Colonic mucosa (tissue), 4 donors: Measurements from ENCODE around the gene RFESD. TPM values are rescaled to one million over a fixed set of nuclear protein-coding genes. Genes with fewer than 3 reads are reported as not detected.

Source experiments
- DNase-seq: peaks from one replicate; pipeline ENCODE4 v3.0.0-alpha.2; 2020
- H3K27ac ChIP-seq: fragments of 200-600 bp; one replicate; pipeline ENCODE4 v1.8.0; 2021
- H3K27me3 ChIP-seq: fragments of 200-600 bp; one replicate; pipeline ENCODE4 v1.8.0; 2021
- H3K36me3 ChIP-seq: fragments of 200-600 bp; one replicate; pipeline ENCODE4 v1.8.0; 2021
- H3K4me1 ChIP-seq: fragments of 200-600 bp; one replicate; pipeline ENCODE4 v1.8.0; 2021; ENCODE audit warnings: mild to moderate bottlenecking
- H3K4me3 ChIP-seq: fragments of 200-600 bp; one replicate; pipeline ENCODE4 v1.8.0; 2021
- H3K9ac ChIP-seq, 2 donors: one replicate each; pipeline ENCODE4 v1.7.0; 2013; ENCODE audit warnings: control low read depth in 2 of 2, low read depth in 2 of 2, low read length in 2 of 2
- H3K9me3 ChIP-seq: fragments of 200-600 bp; one replicate; pipeline ENCODE4 v1.8.0; 2021
- intact Hi-C: fragments of 100-400 bp; cut with DNase I; formaldehyde crosslinking; loops from one replicate; pipeline ENCODE4 v1.14.1; 2022
- total RNA-seq, 2 donors: library from RNA; stranded (reverse); fragmentation: NEBNext Ultra II Directional in 1 of 2; extraction: Animal tissue kit (Norgen Biotek cat#: 25700) in 1 of 2; gene quantifications; one replicate each; pipeline ENCODE4 v1.2.1, GENCODE V29; 2021
- TF ChIP-seq, protein P1 (sequence below): fragments of 200-600 bp; IDR thresholded peaks from one replicate; pipeline ENCODE4 v1.8.0; 2022; ENCODE audit warnings: antibody characterized with exemption, mild to moderate bottlenecking
- donor health status: healthy.
- donor health status: DM: no; HTN: no; CAD: no.
- donor health status: DM: no; HTN: no; CAD: no.

The RFESD gene
- total RNA-seq, 2 donors from 2014 or later, result 0.89 to 2.0 TPM

DNA sequence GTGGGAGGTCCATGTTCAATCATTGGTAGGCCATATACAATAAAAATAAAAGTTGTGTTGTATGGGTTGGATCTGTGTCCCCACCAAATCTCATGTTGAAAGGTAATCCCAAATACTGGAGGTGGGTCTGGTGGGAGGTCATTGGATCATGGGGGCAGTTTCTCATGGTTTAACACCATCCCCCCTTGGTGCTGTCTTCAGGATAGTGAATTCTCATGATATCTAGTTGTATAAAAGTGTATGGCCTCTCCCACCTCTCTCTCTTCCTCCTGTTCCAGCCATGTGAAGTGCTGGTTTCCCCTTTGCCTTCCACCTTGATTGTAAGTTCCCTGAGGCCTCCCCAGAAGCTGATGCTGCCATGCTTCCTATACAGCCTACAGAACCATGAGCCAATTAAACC, 21.1 kb downstream of the RFESD start:
- no peak for DNase-seq
- Histone ChIP-seq H3K27ac (no peak overlapping the region), H3K36me3 (no peaks in the 10 kb centered on the region), H3K27me3 (no peaks in the 10 kb centered on the region), H3K9ac (no peak overlapping the region), H3K9me3 (no peaks in the 10 kb centered on the region), H3K4me1 (no peaks in the 10 kb centered on the region), H3K4me3 (no peak overlapping the region)
- intact Hi-C loops, result loop anchor here (10.0 kb wide), 1 partner anchor 67 kb away; the partner anchor contains the start of gene RHOBTB3
- TF ChIP-seq, protein P1, sequence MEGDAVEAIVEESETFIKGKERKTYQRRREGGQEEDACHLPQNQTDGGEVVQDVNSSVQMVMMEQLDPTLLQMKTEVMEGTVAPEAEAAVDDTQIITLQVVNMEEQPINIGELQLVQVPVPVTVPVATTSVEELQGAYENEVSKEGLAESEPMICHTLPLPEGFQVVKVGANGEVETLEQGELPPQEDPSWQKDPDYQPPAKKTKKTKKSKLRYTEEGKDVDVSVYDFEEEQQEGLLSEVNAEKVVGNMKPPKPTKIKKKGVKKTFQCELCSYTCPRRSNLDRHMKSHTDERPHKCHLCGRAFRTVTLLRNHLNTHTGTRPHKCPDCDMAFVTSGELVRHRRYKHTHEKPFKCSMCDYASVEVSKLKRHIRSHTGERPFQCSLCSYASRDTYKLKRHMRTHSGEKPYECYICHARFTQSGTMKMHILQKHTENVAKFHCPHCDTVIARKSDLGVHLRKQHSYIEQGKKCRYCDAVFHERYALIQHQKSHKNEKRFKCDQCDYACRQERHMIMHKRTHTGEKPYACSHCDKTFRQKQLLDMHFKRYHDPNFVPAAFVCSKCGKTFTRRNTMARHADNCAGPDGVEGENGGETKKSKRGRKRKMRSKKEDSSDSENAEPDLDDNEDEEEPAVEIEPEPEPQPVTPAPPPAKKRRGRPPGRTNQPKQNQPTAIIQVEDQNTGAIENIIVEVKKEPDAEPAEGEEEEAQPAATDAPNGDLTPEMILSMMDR, result no peak

GRCh38 chr5:95668216-95668615, 21.6 kb downstream of the RFESD start:
- Histone ChIP-seq H3K9me3 (no peaks in the 10 kb centered on the region), H3K4me1 (no peaks in the 10 kb centered on the region), H3K4me3 (no peak overlapping the region), H3K27ac (no peak overlapping the region), H3K27me3 (no peaks in the 10 kb centered on the region), H3K9ac (no peak overlapping the region), H3K36me3 (no peaks in the 10 kb centered on the region)
- intact Hi-C loops, result loop anchor here (10.0 kb wide), 1 partner anchor 67 kb away; the partner anchor contains the start of gene RHOBTB3
- DNase-seq, result no peak
- TF ChIP-seq, protein P1, result no peak

- TF ChIP-seq, protein P1, result no peak
- no peaks in the 10 kb centered on the region for H3K27me3 ChIP-seq
- H3K36me3 ChIP-seq, result no peaks in the 10 kb centered on the region
- DNase-seq, result no peak
- intact Hi-C loops, result loop anchor here (10.0 kb wide), 1 partner anchor 66 kb away; the partner anchor contains the start of gene RHOBTB3
- no peaks in the 10 kb centered on the region for H3K9me3 ChIP-seq
- no peak overlapping the region for H3K9ac ChIP-seq
- H3K27ac ChIP-seq, result no peak overlapping the region
- no peaks in the 10 kb centered on the region for H3K4me1 ChIP-seq
- no peak overlapping the region for H3K4me3 ChIP-seq
These were observed 22.2 kb downstream of the RFESD start for GRCh38 chr5:95668728-95669127.

GRCh38 chr5:95669540-95669939, 23.0 kb downstream of the RFESD start:
- intact Hi-C loops, result loop anchor here (10.0 kb wide), 1 partner anchor 65 kb away; the partner anchor contains the start of gene RHOBTB3
- peak; percentile 38 for DNase-seq
- no peak overlapping the region for H3K9ac ChIP-seq
- no peaks in the 10 kb centered on the region for H3K4me1 ChIP-seq
- no peaks in the 10 kb centered on the region for H3K9me3 ChIP-seq
- peak overlapping the region; percentile 12 for H3K27ac ChIP-seq
- no peaks in the 10 kb centered on the region for H3K27me3 ChIP-seq
- H3K36me3 ChIP-seq, result no peaks in the 10 kb centered on the region
- TF ChIP-seq, protein P1, result no peak
- no peak overlapping the region for H3K4me3 ChIP-seq

- DNase-seq, result no peak
- intact Hi-C loops, result loop anchor here (10.0 kb wide), 1 partner anchor 65 kb away; the partner anchor contains the start of gene RHOBTB3
- no peaks in the 10 kb centered on the region for H3K27me3 ChIP-seq
- H3K9me3 ChIP-seq, result no peaks in the 10 kb centered on the region
- peak overlapping the region; percentile 1 for H3K27ac ChIP-seq
- H3K4me3 ChIP-seq, result no peak overlapping the region
- H3K4me1 ChIP-seq, result no peaks in the 10 kb centered on the region
- no peaks in the 10 kb centered on the region for H3K36me3 ChIP-seq
- no peak overlapping the region for H3K9ac ChIP-seq
- TF ChIP-seq, protein P1, result no peak
These were observed 23.4 kb downstream of the RFESD start for GRCh38 chr5:95669985-95670384.
